ENCODE results near the gene CDKN1B. TPM values are rescaled to one million over a fixed set of nuclear protein-coding genes. Genes with fewer than 3 reads are reported as not detected.

Gene CDKN1B
- total RNA-seq, 1 experiment from 2014 or later: 33.1 TPM

- H3K4me1 ChIP-seq (ENCODE audit: control insufficient read depth in 1 of 2, insufficient read depth in 2 of 2, low read length in 2 of 2): peaks cover 2 to 8% of the 10 kb centered on the region in 2 experiments; a peak in 2 of 4 replicates
- intact Hi-C loops (cut with micrococcal nuclease): no loop called here
- H3K9me2 ChIP-seq (ENCODE audit: insufficient read depth): no peaks in the 10 kb centered on the region
- no peak overlapping the region for H3K9ac ChIP-seq (ENCODE audit: low read length)
- no peaks in the 10 kb centered on the region for H3K36me3 ChIP-seq (ENCODE audit: control insufficient read depth in 1 of 2, insufficient read depth in 2 of 2, low read length in 2 of 2)
- no peak overlapping the region for H3K4me2 ChIP-seq (ENCODE audit: low read length)
- H2AFZ ChIP-seq (ENCODE audit: low read depth, low read length, poor library complexity, severe bottlenecking): no peak overlapping the region
- DNase-seq (ENCODE audit: low read depth, low spot score) (no peak), ATAC-seq (no peak)
- ChIA-PET CTCF (no interaction called here), RAD21 (ENCODE audit: low non-redundant PET in 1 of 2, low total read pairs in 2 of 2, uncharacterized antibody in 2 of 2, unreplicated experiment in 2 of 2) (no interaction called here), POLR2A (interaction anchor here (0.9 kb wide), 1 partner anchor 8 kb away, joined by 3 read pairs; no protein-coding TSS in a partner anchor)
- no peak for TF ChIP-seq ZFX (IDR thresholded peaks at IDR 0.05)
- TF ChIP-seq EGR1 (IDR thresholded peaks at IDR 0.05; ENCODE audit: low read depth): no peak
- no peak for TF ChIP-seq ZNF274 (IDR thresholded peaks at IDR 0.05; ENCODE audit: low read depth, low read length)
- TF ChIP-seq POLR2A (IDR thresholded peaks at IDR 0.05; ENCODE audit: borderline replicate concordance, extremely low read depth, insufficient read depth, insufficient read length): no peak
- TF ChIP-seq CBX3 (IDR thresholded peaks at IDR 0.05; ENCODE audit: low read depth): no peak
- no peak for TF ChIP-seq YY1 (IDR thresholded peaks at IDR 0.05; ENCODE audit: extremely low read depth, insufficient replicate concordance, low read depth, low read length)
- TF ChIP-seq ELF1 (IDR thresholded peaks at IDR 0.05; ENCODE audit: borderline replicate concordance, low read depth): no peak
- TF ChIP-seq MAX (IDR thresholded peaks at IDR 0.05): no peak
- no peak for TF ChIP-seq SIN3A (IDR thresholded peaks at IDR 0.05; ENCODE audit: low read depth)
- no peak for TF ChIP-seq CEBPB (IDR thresholded peaks at IDR 0.05; ENCODE audit: low read depth)
- no peak for TF ChIP-seq JUND (IDR thresholded peaks at IDR 0.05)
- TF ChIP-seq REST (IDR thresholded peaks at IDR 0.05; ENCODE audit: low read depth): no peak
- TF ChIP-seq EZH2 (IDR thresholded peaks at IDR 0.05): no peak
- no peak for TF ChIP-seq SP1 (IDR thresholded peaks at IDR 0.05; ENCODE audit: low read depth)
- no peak for TF ChIP-seq ATF3 (IDR thresholded peaks at IDR 0.05)
- no peak for TF ChIP-seq RAD21 (IDR thresholded peaks at IDR 0.05; ENCODE audit: low read depth)
- no peak for TF ChIP-seq ZBTB33 (IDR thresholded peaks at IDR 0.05; ENCODE audit: extremely low read depth, insufficient replicate concordance, low read length)
- no peak for TF ChIP-seq FOSL1 (IDR thresholded peaks at IDR 0.05; ENCODE audit: low read depth)
- no peaks in the 10 kb centered on the region for H3K9me3 ChIP-seq (ENCODE audit: control insufficient read depth in 1 of 2, insufficient read depth in 1 of 2, low read depth in 1 of 2, low read length in 2 of 2)
- H3K27me3 ChIP-seq (ENCODE audit: insufficient read depth, low read length): no peaks in the 10 kb centered on the region
- H3K79me2 ChIP-seq (ENCODE audit: insufficient read depth, low read length): peaks cover 13% of the 10 kb centered on the region
- no peaks in the 10 kb centered on the region for H4K20me1 ChIP-seq (ENCODE audit: insufficient read depth)
- BruUV-seq (replicated peaks): no TSS peak
- H3K27ac ChIP-seq (ENCODE audit: low read depth, low read length): no peak overlapping the region
- no peak overlapping the region for H3K4me3 ChIP-seq (replicated peaks in 1 of 2; ENCODE audit: low read depth in 1 of 2, low read length in 2 of 2)
These were observed 16.9 kb downstream of the CDKN1B start for GRCh38 chr12:12734054-12734453.
